Upper lobe of left lung (tissue), 6 donors: ENCODE measurements around the gene SLX4IP. TPM values are rescaled to one million over a fixed set of nuclear protein-coding genes. Genes with fewer than 3 reads are reported as not detected.
A peak's percentile ranks its signal among the peaks of the same experiment; 100 is the strongest.

Experiments
- ATAC-seq, 2 donors: fragments of 200-7000 bp; cut with Tn5 transposase; one replicate each; pipeline ENCODE4 v1.9.1; 2022; ENCODE audit warnings: mild to moderate bottlenecking in 2 of 2, moderate library complexity in 2 of 2; ENCODE audit not compliant: low FRiP score in 2 of 2
- DNase-seq, 2 donors: peaks; one replicate each; pipeline ENCODE4 v3.0.0-alpha.2; 2019 to 2020
- H3K27ac ChIP-seq, 4 donors: fragments of 200-600 bp; sonication (generic); one replicate each; pipeline ENCODE4 v1.5.1; 2016 to 2019
- H3K27me3 ChIP-seq, 4 donors: fragments of 200-600 bp; sonication (generic); one replicate each; pipeline ENCODE4 v1.5.1; 2017 to 2019
- H3K36me3 ChIP-seq, 4 donors: fragments of 200-600 bp; sonication (generic); one replicate each; pipeline ENCODE4 v1.5.1; 2016 to 2019
- H3K4me1 ChIP-seq, 4 donors: fragments of 200-600 bp; sonication (generic); one replicate each; pipeline ENCODE4 v1.5.1; 2018 to 2019
- H3K4me3 ChIP-seq, 4 donors: fragments of 200-600 bp; sonication (generic); one replicate each; pipeline ENCODE4 v1.5.1; 2017 to 2019; ENCODE audit warnings: mild to moderate bottlenecking in 2 of 4, moderate library complexity in 1 of 4
- H3K9me3 ChIP-seq, 4 donors: fragments of 200-600 bp; sonication (generic); one replicate each; pipeline ENCODE4 v1.5.1; 2018 to 2019
- CTCF ChIP-seq, 6 experiments: fragments of 450-650 bp in 4 of 6; fragments of 200-600 bp in 2 of 6; sonication (generic) in 2 of 6; IDR thresholded peaks; one replicate each; pipeline ENCODE4 v1.5.1; 2016 to 2019; ENCODE audit warnings: antibody characterized with exemption in 6 of 6
- EP300 ChIP-seq, 4 donors: sonication (generic); formaldehyde crosslinking; IDR thresholded peaks; one replicate each; pipeline ENCODE4 v1.5.1; 2017; ENCODE audit warnings: antibody characterized with exemption in 4 of 4, control low read depth in 2 of 4
- POLR2A ChIP-seq, 4 donors: fragments of 450-650 bp; IDR thresholded peaks; one replicate each; pipeline ENCODE4 v1.5.1; 2016 to 2017; ENCODE audit warnings: antibody characterized with exemption in 4 of 4, mild to moderate bottlenecking in 2 of 4
- POLR2AphosphoS5 ChIP-seq, 2 donors: sonication (generic); formaldehyde crosslinking; IDR thresholded peaks; one replicate each; pipeline ENCODE4 v1.5.1; 2017; ENCODE audit warnings: antibody characterized with exemption in 2 of 2
- WGBS, 2 donors: methylation state at CpG; one replicate each; pipeline ENCODE4 v1.1.5; 2017 to 2018; 5-methylcytosine and 5-hydroxymethylcytosine counted together
- total RNA-seq, 6 donors: library from RNA; depleted of rRNA in 4 of 6; stranded (reverse); fragments of >200 nt in 4 of 6; gene quantifications; one replicate each; pipeline versions ENCODE4 v1.1.0 to v1.2.1, GENCODE V29; 2016 to 2021
- donor health status: DM: no; HTN: no; CAD: no; lungs with moderate emphysema.
- donor health status: DM: no; HTN: yes; CAD: no; lungs with severe emphysema.

Gene SLX4IP
- total RNA-seq, 6 donors from 2014 or later, result 3.2 to 6.0 (median 4.5) TPM

GRCh38 chr20:10539818-10540553, 104.9 kb downstream of the SLX4IP start:
- peak overlapping the region in 1 of 4 donors; percentile 44 for H3K27ac ChIP-seq
- DNase-seq (no peak), ATAC-seq (no peak)
- no peaks in the 10 kb centered on the region for H3K9me3 ChIP-seq
- TF ChIP-seq EP300 (IDR thresholded peaks at IDR 0.05) (no peak), CTCF (IDR thresholded peaks at IDR 0.05) (no peak), POLR2A (IDR thresholded peaks at IDR 0.05) (no peak), POLR2AphosphoS5 (IDR thresholded peaks at IDR 0.05) (no peak)
- 93% methylated on average over 7 of the region's 7 CpGs for WGBS, 2 donors
- H3K4me3 ChIP-seq, result no peak overlapping the region
- no peaks in the 10 kb centered on the region for H3K36me3 ChIP-seq
- H3K27me3 ChIP-seq, result no peaks in the 10 kb centered on the region
- peaks cover 9 to 16% (median 12%) of the 10 kb centered on the region in 4 donors for H3K4me1 ChIP-seq

GRCh38 chr20:10540636-10541493, 105.8 kb downstream of the SLX4IP start:
- ATAC-seq (peak in 1 of 2 donors; percentile 67), DNase-seq (no peak)
- H3K27ac ChIP-seq, result peak overlapping the region; percentile 21 to 62 (median 45)

GRCh38 chr20:10541668-10542411, 106.7 kb downstream of the SLX4IP start:
- Histone ChIP-seq H3K4me1 (peaks cover 9 to 16% (median 12%) of the 10 kb centered on the region in 4 donors), H3K4me3 (no peak overlapping the region), H3K9me3 (no peaks in the 10 kb centered on the region), H3K36me3 (no peaks in the 10 kb centered on the region), H3K27me3 (no peaks in the 10 kb centered on the region), H3K27ac (peak overlapping the region in 1 of 4 donors; percentile 62)
- ATAC-seq, result no peak
- 55 to 73% methylated on average over 2 of the region's 2 CpGs for WGBS, 2 donors
- DNase-seq, result no peak
- TF ChIP-seq CTCF (IDR thresholded peaks at IDR 0.05) (no peak), POLR2AphosphoS5 (IDR thresholded peaks at IDR 0.05) (no peak), EP300 (IDR thresholded peaks at IDR 0.05) (no peak), POLR2A (IDR thresholded peaks at IDR 0.05) (no peak)

More at GRCh38 chr20:10540636-10541493, 105.8 kb downstream of the SLX4IP start:
- TF ChIP-seq POLR2AphosphoS5 (IDR thresholded peaks at IDR 0.05), result no peak
- TF ChIP-seq CTCF (IDR thresholded peaks at IDR 0.05), result no peak
- TF ChIP-seq POLR2A (IDR thresholded peaks at IDR 0.05), result no peak
- no peak for TF ChIP-seq EP300 (IDR thresholded peaks at IDR 0.05)
- no peaks in the 10 kb centered on the region for H3K27me3 ChIP-seq
- 24 to 29% methylated on average over 4 of the region's 4 CpGs for WGBS, 2 donors
- peaks cover 9 to 16% (median 12%) of the 10 kb centered on the region in 4 donors for H3K4me1 ChIP-seq
- no peaks in the 10 kb centered on the region for H3K36me3 ChIP-seq
- H3K4me3 ChIP-seq, result no peak overlapping the region
- no peaks in the 10 kb centered on the region for H3K9me3 ChIP-seq

- no peak for TF ChIP-seq POLR2AphosphoS5 (IDR thresholded peaks at IDR 0.05)
- no peak for TF ChIP-seq CTCF (IDR thresholded peaks at IDR 0.05)
- TF ChIP-seq EP300 (IDR thresholded peaks at IDR 0.05), result no peak
- TF ChIP-seq POLR2A (IDR thresholded peaks at IDR 0.05), result no peak
- Histone ChIP-seq H3K4me1 (peaks cover 9 to 16% (median 12%) of the 10 kb centered on the region in 4 donors), H3K4me3 (no peak overlapping the region), H3K27ac (no peak overlapping the region), H3K27me3 (no peaks in the 10 kb centered on the region), H3K9me3 (no peaks in the 10 kb centered on the region), H3K36me3 (no peaks in the 10 kb centered on the region)
- DNase-seq (no peak), ATAC-seq (no peak)
- 96 to 100% methylated on average over 3 of the region's 3 CpGs for WGBS, 2 donors
Observed at GRCh38 chr20:10542442-10542841, 107.3 kb downstream of the SLX4IP start.
